ENCODE results near the gene TMEM201. TPM values are rescaled to one million over a fixed set of nuclear protein-coding genes. Genes with fewer than 3 reads are reported as not detected.
"Not testable (repeated sequence)": the region's sequence is repeated elsewhere in the genome, so short reads cannot be mapped to it uniquely, and the experiment has no call there.

The TMEM201 gene, protein sequence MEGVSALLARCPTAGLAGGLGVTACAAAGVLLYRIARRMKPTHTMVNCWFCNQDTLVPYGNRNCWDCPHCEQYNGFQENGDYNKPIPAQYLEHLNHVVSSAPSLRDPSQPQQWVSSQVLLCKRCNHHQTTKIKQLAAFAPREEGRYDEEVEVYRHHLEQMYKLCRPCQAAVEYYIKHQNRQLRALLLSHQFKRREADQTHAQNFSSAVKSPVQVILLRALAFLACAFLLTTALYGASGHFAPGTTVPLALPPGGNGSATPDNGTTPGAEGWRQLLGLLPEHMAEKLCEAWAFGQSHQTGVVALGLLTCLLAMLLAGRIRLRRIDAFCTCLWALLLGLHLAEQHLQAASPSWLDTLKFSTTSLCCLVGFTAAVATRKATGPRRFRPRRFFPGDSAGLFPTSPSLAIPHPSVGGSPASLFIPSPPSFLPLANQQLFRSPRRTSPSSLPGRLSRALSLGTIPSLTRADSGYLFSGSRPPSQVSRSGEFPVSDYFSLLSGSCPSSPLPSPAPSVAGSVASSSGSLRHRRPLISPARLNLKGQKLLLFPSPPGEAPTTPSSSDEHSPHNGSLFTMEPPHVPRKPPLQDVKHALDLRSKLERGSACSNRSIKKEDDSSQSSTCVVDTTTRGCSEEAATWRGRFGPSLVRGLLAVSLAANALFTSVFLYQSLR
- 19.0 TPM for total RNA-seq
- long read RNA-seq, transcript TMEM201-201 (6 exons, 3,851 nt), result major isoform, 13 of 33 reads
- long read RNA-seq, partial matches to known transcripts, result 2 of 33 reads
- long read RNA-seq, other reads (novel, unspliced or antisense), result 18 of 33 reads

DNA sequence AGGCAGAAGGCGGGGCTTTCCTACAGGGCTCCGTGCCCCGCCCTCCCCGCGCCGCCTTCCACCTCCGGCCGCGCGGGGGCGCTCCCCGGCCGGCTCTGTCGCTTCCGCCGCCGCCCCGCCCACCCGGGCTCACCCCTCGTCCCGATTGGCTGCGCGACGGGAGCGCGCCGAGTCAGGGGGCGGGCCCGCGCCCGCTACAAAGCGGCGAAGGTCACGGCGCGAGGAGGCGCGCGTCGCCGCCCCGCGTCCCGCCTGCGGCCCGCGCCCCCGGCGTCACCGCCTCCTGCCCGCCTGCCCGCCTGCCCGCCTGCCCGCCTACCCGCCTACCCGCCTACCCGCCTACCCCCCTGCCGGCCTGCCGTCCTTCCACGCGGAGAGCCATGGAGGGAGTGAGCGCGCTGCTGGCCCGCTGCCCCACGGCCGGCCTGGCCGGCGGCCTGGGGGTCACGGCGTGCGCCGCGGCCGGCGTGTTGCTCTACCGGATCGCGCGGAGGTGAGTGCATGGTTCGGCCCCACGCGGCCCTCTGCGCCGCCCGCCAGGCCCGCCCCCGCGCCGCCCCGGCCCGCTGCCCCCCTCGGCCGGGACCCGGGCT lies at the start of gene TMEM201:
Gene TMEM201, plus strand, starts transcription at position 361 of the 593 bp plus-strand sequence. Its CDS starts 20 bp downstream, at position 381.
- intact Hi-C loops (cut with DNase I), result no loop called here
- DNase-seq (ENCODE audit: low spot score), result peak; percentile 96

DNA sequence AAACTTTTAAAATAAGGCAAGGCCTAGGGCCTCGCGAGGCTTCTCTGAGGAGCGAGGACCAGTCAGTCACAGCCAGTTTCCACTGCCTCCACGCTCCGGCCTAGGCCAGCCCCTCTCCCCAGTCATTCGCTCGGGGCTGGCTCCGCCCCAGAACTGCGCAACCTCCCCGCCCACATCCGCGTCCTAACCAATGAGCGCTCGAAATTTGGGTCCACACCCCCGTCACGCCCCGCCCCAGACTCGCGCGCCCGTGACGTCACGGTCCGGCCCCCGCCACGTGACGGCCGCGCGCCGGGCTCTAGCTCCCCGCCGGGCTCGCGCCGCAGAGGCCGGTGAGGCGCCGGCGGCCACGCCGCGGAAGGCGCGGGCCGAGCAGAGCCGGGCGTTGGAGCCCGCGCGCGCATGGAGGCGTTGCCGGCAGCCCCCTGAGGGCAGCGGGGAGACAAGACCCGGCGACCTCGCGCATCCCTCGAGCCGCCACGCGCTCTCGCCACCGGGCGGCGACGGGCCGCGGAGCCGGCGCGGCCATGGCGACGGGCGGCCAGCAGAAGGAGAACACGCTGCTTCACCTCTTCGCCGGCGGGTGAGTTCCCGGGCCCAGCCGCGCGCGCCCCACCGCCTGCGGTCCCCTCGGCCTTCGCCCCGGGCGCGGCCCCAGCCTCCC lies 49.4 kb upstream of the TMEM201 start, which contains the start of gene SLC25A33:
Gene SLC25A33, plus strand, starts transcription at position 301 of the 664 bp plus-strand sequence. Its CDS starts 227 bp downstream, at position 528.
- intact Hi-C loops (cut with DNase I), result no loop called here
- DNase-seq (ENCODE audit: low spot score), result peak; percentile 99

DNA sequence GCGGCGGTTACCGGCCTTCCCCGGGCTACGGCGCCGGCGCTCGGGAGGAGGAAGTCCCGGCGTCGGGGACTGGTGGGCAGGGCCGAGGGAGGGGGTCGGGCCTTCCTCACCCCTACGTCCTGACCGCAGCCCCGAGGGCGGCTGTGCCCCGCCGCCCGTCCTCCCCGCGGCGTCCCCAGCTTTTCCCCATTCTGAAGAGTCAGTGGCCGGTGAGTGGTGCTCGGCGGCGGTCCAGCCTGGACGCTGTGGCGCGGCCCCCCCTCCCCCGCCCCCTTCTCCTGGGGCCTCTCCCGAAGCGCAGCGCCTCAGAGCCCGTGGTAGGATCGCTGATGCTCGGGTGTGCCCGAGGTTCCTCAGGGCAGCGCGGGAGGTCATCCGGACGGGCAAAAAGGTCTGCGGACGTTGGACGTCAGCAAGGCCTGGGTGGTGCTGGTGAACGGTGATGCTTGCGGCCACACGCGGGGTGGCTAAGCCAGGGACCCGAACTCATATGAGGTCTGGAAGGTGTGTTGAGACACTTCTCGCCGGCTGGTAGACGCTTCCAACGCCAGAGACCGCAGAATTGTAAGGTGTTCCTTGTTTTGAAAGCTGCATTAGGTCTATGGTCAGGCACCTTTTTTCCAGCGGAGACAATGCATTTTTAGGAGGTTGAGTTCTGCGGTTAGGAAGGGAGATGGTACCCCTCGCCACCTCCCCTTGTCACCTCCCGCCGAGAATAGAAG lies 48.7 kb upstream of the TMEM201 start:
- intact Hi-C loops (cut with DNase I), result no loop called here
- DNase-seq (ENCODE audit: low spot score), result peak; percentile 78

DNA sequence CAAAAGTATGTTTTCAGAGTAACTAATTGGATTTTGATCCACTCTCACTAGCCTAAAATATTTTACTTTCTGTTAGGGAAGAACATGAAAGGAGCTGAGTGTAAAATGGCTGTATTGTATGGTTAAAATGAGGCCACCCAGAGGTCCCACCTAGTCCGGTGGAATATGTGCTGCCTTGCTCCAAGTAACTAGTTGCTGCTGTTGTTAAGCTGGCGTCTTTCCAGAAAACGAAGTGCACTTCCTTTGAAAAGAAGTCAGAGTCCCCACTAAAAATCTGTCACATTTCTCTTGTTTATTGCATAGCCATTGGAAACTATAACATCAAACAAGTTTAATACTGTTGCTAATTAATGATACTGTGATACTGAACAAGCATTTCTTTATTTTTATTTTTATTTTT lies 46.3 kb upstream of the TMEM201 start:
- DNase-seq (ENCODE audit: low spot score), result no peak
- intact Hi-C loops (cut with DNase I), result no loop called here

DNA sequence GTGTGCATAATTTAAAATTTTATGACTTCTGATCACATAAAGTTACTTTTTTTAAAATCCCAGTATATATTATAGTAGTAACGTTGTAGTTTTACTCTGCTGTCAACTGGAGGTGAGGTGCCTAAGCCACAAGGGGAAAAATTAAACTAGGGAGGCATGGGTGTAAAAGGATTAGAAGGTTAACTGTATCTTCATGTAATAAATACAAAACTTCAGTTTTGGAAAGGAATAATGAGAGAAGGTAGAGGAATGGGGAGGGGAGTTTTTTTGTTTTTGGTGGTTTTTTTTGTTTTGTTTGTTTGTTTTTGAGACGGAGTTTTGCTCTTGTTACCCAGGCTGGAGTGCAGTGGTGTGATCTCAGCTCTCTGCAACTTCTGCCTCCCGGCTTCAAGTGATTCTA lies 43.8 kb upstream of the TMEM201 start:
- DNase-seq (ENCODE audit: low spot score), result no peak
- intact Hi-C loops (cut with DNase I), result no loop called here

DNA sequence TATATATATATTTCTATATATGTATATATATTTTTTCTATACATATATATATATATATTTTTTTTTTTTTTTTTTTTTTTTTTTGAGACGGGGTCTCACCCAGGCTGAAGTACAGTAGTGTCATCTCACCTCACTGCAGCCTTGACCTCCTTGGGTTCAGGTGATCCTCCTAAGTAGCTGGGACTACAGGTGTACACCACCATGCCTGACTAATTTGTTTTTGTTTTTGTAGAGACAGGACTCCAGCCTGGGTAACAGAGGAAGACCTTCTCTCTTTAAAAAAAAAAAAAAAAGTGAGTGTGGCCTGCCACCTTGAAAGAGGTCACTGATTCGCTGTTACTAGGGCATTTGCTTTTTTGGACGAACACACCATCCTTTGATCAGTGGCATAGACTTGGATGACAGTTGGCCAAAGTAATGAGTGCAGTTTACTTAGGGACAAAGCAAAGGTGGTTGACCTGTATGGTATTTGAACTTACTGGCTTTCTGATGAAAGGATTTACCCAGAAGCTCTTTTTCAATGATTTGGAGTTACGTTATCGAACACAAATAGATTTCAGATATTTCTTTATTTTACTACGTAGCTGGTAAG lies 38.7 kb upstream of the TMEM201 start:
- intact Hi-C loops (cut with DNase I), result no loop called here
- DNase-seq (ENCODE audit: low spot score), result no peak

DNA sequence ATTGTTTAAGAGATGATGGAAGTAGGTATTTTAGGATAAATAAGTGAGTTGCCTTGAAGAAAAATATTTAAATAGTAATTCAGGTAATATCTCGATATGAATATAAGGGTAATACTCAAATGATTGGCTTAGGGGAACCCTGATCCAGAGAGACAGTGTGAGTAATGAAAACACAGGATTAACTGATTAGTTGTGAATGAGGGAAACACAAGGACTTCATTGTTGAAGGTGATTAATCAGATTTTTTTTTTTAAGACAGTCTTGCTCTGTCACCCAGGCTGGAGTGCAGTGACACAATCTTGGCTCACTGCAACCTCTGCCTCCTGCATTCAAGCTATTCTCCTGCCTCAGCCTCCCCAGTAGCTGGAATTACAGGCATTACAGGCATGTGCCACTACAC lies 36.7 kb upstream of the TMEM201 start:
- no peak for DNase-seq (ENCODE audit: low spot score)
- intact Hi-C loops (cut with DNase I), result no loop called here

DNA sequence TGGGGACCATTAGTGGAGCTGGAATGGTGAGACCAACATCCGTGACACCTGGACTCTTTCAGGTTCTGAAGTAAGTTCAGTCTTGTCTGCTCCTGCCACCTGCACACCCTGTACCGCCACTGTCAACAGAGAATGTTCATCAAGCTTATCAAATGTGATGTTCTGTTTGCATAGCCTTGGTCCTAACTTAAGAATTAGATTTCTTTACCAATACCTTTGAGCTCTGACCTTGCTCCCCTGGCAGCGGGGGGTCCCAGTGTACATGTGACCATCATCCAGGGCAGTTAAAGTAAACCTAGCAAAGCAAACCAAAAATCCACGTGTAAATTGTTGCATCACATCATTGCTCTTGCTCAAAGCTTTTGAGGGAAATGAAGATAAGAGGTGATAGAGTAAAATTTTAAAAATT lies 35.0 kb upstream of the TMEM201 start:
- DNase-seq (ENCODE audit: low spot score), result no peak
- intact Hi-C loops (cut with DNase I), result no loop called here

DNA sequence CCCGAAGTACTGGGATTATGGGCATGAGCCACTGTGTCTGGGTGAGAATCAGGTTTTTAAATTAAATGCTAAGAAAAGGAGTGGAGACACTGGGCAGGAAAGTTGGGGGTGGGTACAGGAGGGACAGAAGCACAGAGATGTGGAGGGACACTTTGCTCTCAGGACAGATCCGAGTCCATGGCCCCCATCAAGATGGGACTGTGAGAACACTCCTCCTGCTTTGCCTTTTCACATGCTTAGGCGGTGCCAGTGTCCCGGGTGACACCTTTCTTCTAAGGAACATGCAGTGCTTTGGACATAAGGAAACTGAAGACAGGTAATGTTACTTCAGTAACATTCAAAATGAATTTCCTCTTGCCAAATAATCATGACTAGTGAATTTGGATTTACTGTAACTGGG lies 32.8 kb upstream of the TMEM201 start:
- intact Hi-C loops (cut with DNase I), result no loop called here
- DNase-seq (ENCODE audit: low spot score), result no peak

DNA sequence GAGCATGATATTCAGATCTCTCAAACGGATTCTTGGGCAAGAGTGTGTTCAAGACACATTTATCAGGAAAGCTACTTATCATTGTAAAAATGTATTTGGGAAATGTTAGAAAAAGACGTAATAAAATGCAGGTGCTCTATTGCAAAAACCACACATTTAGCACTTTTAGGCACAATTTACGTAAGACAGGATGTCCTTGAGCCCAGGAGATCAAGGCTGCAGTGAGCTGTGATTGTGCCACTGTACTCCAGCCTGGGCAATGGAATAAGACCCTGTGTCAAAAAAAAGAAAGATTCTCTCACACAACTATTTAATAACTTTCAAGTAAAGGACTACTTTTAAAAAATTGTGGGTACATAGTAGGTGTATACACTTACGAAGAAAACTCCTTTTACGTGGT lies 31.1 kb upstream of the TMEM201 start:
- intact Hi-C loops (cut with DNase I), result no loop called here
- DNase-seq (ENCODE audit: low spot score), result no peak

DNA sequence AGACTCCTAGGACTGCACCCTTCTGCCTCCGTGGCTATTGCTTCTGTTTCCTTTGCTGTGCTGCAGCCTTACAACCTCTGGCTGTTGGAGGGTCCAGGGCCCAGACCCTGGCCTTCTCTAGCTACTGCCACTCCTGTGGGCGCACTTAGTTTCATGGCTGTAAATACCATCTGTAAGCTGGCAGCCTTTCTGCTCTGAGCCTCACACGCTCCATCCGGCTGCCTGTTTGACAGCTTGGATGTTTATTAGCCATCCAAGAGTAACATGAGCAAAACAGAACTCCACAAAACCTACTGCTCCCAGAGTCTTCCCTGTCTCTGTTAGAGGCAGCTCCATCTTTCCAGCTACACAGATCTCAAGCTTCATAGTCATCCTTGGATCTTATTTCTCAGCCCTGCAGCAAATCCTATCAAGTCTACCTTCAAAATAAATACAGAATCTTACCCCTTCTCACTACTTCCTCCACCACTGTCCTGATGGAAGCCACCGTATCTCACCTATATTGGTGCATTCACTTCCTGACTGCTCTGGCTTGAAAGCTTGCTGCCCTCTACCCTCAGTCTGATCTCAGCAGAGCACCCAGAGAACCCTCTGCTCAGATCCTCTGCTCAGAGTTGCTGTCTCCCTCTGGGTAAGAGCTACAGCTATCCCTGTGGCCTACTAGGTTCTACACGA lies 30.3 kb upstream of the TMEM201 start:
- DNase-seq (ENCODE audit: low spot score), result no peak
- intact Hi-C loops (cut with DNase I), result no loop called here

DNA sequence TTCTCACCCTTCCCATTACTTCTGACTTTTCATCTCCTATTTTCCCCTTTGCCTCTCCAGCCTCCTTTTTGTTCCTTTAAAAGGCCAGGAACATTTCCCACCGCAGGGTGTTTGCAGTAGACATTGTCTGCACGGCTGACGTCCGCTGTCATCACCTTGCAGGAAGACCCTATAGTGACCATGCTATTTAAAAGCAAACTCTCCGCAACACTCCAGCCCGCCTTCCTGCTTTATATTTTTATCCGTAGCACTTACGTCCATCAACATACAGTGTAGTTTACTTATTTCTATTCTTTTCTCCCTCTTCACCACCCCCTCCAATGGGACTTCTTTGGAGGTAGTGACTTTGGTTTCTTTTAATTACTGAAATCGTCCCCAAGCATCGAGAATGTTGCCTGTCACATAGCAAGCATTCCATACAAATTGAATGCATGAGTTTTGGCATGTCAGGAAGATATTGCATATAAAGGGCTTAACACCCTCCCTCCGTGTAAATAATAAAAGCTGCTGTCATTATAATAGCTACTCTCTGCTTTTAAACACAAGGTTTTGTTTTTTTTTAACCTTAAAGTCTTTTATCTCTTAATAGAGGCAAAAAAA lies 29.7 kb upstream of the TMEM201 start:
- intact Hi-C loops (cut with DNase I), result no loop called here
- no peak for DNase-seq (ENCODE audit: low spot score)

DNA sequence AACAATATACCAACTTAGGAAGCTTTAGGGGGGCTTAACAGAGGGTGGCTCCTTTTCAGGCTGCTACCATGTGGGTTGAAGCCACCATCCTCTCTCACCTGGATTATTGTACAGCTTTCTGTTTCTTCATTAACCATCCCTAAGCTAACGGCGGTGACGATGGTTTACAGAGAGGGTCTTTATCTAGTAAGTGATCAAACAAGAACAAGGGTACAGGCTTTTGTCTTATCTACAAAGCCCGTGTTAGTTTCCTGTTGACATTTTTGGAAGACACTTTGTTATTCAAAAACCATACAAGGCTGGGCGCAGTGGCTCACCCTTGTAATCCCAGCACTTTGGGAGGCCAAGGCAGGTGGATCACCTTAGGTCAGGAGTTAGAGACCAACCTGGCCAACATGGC lies 29.0 kb upstream of the TMEM201 start:
- no peak for DNase-seq (ENCODE audit: low spot score)
- intact Hi-C loops (cut with DNase I), result no loop called here

DNA sequence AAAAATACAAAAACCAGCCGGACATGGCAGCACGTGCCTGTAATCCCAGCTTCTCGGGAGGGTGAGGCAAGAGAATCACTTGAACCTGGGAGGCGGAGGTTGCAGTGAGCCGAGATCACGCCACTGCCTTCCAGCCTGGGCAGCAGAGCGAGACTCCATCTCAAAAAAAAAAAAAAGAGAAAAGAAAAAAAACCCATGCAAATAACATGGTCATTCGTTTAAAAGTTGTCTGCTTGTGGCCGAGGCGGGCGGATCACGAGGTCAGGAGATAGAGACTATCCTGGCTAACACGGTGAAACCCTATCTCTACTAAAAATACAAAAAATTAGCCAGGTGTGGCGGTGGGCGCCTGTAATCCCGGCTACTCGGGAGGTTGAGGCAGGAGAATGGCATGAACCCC lies 28.6 kb upstream of the TMEM201 start:
- DNase-seq (ENCODE audit: low spot score); intact Hi-C loops (cut with DNase I): not testable (repeated sequence)

DNA sequence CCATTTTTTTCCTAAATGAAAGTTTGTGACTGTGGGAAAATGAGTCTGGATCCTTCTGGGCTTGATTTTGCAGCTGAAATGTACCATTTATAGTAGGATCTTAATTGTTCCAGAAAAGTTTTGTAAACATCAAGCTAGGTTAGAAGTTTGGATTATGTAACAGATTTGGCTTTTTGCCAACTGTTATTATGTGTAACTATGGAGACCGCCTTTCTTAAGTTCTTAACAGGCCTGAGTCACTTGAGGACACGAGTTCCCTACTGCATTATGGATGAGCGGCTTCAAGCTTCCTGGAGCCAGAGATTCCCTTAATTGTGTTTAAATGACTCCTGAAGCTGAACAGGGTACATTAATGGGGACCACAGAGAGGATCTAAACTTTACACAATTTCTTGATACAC lies 27.3 kb upstream of the TMEM201 start:
- intact Hi-C loops (cut with DNase I), result no loop called here
- no peak for DNase-seq (ENCODE audit: low spot score)

DNA sequence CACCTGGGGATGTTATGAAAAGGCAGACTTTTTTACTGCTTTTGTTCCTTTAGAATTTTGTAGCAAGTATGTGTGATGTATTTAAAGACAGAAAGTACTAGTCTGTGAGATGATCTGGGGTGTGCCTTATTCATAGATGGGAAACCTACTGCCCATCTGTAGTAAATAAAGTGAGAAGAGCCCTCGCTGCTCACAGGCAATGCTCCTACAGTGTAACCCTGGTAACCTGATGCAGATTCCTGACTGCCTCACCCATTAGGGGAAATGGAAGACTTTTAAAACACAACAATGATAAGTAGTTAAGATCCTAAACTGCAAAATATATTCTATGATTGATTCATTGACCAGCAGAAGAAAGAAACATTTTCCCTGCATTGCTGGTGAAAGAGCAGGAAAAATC lies 19.4 kb upstream of the TMEM201 start:
- DNase-seq (ENCODE audit: low spot score), result no peak
- intact Hi-C loops (cut with DNase I), result no loop called here

DNA sequence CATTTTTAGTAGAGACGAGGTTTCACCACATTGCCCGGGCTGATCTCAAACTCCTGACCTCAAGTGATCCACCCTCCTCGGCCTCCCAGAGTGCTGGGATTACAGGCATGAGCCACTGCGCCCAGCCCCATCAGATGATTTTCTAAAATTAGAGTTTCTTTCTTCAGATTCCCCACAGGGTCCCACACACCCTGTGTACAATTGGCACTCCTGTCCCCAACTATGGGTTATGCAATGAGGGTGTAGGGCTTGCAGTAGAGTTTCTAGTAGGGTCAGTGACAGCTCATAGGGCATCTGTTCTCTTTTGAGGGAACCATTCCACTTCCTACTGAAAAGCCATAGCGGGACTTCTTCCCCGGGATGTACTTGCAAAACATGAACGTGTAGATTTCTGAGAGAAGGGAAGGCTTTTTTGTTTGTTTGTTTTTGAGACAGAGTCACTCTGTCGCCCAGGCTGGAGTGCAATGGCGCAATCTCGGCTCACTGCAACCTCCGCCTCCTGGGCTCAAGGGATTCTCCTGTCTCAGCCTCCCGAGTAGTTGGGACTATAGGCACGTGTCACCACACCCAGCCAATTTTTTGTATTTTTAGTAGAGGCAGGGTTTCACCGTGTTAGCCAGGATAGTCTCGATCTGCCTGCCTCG lies 17.7 kb upstream of the TMEM201 start:
- DNase-seq (ENCODE audit: low spot score), result not testable (repeated sequence)
- intact Hi-C loops (cut with DNase I), result loop anchor here (10.0 kb wide), 1 partner anchor 306 kb away; no protein-coding TSS in a partner anchor

Measured in cardiac septum (tissue), 1 donor.